OCI-LY7 (cell line): ENCODE measurements around the gene AMMECR1. TPM values are rescaled to one million over a fixed set of nuclear protein-coding genes. Genes with fewer than 3 reads are reported as not detected.

ENCODE experiments used
- BruUV-seq: library from RNA; stranded (reverse); fragments of 400-500 nt; replicated peaks from 2 replicates; lab custom pipeline; 2021; lab: Mats Ljungman, UMichigan
- CTCF ChIA-PET: fragments of 300-600 bp; sonication (Branson Sonifier 250); formaldehyde crosslinking; loops from one replicate; lab custom pipeline; 2022; ENCODE audit warnings: antibody characterized with exemption; ENCODE audit not compliant: unreplicated experiment; lab: Charles Lee
- POLR2A ChIA-PET: fragments of 300-600 bp; sonication (Branson Sonifier 250); formaldehyde crosslinking; loops from one replicate; lab custom pipeline; 2022; ENCODE audit warnings: antibody characterized with exemption; lab: Charles Lee
- DNase-seq: peaks from one replicate; pipeline ENCODE4 v3.0.0-alpha.2; 2015; ENCODE audit warnings: low spot score
- H2AFZ ChIP-seq: fragments of 200-600 bp; sonication (generic), shearing (Covaris generic); 2 replicates; pipeline ENCODE4 v1.6.1; 2014; ENCODE audit warnings: mild to moderate bottlenecking, antibody characterized with exemption, low read length, moderate library complexity
- H3K27ac ChIP-seq: fragments of 200-600 bp; sonication (generic); 2 replicates; pipeline ENCODE4 v1.5.1; 2014; ENCODE audit warnings: mixed run types, low read depth, mild to moderate bottlenecking, moderate library complexity, low read length, inconsistent platforms; ENCODE audit not compliant: poor library complexity, severe bottlenecking
- H3K36me3 ChIP-seq: fragments of 200-600 bp; sonication (generic); 2 replicates; pipeline ENCODE4 v1.6.1; 2014; ENCODE audit warnings: mild to moderate bottlenecking, antibody characterized with exemption, low read length, moderate library complexity, mixed read lengths; ENCODE audit not compliant: insufficient read depth
- H3K4me1 ChIP-seq: fragments of 200-600 bp; sonication (generic); 2 replicates; pipeline ENCODE4 v1.5.1; 2014; ENCODE audit warnings: mild to moderate bottlenecking, low read length; ENCODE audit not compliant: insufficient read depth, poor library complexity, severe bottlenecking
- H3K4me2 ChIP-seq: fragments of 200-600 bp; sonication (generic); 2 replicates; pipeline ENCODE4 v1.6.1; 2014; ENCODE audit warnings: mild to moderate bottlenecking, low read length
- H3K4me3 ChIP-seq: fragments of 200-600 bp; sonication (generic); 2 replicates; pipeline ENCODE4 v1.5.1; 2014; ENCODE audit warnings: mild to moderate bottlenecking, low read depth, low read length; ENCODE audit not compliant: poor library complexity, severe bottlenecking
- H3K79me2 ChIP-seq: fragments of 200-600 bp; sonication (generic); 2 replicates; pipeline ENCODE4 v1.6.1; 2016; ENCODE audit warnings: low read depth, mild to moderate bottlenecking, low read length, moderate library complexity, mixed read lengths; ENCODE audit not compliant: insufficient read depth
- H3K9me2 ChIP-seq: fragments of 200-600 bp; sonication (generic); 2 replicates; pipeline ENCODE4 v1.6.1; 2016; ENCODE audit warnings: mild to moderate bottlenecking, low read length, mixed read lengths; ENCODE audit not compliant: insufficient read depth
- H3K9me3 ChIP-seq: fragments of 200-600 bp; sonication (generic); 2 replicates; pipeline ENCODE4 v1.6.1; 2014; ENCODE audit warnings: mild to moderate bottlenecking, mixed run types, low read length, mixed read lengths
- H4K20me1 ChIP-seq: fragments of 200-600 bp; sonication (generic); 2 replicates; pipeline ENCODE4 v1.6.1; 2014; ENCODE audit warnings: mild to moderate bottlenecking, antibody characterized with exemption, low read length, moderate library complexity, mixed read lengths; ENCODE audit not compliant: insufficient read depth
- EZH2phosphoT487 ChIP-seq: fragments of 200-600 bp; sonication (generic); IDR thresholded peaks from 2 replicates; pipeline ENCODE4 v1.6.1; 2018; ENCODE audit warnings: low read depth, borderline replicate concordance, mild to moderate bottlenecking, mixed run types, antibody characterized with exemption, low read length, moderate library complexity, mixed read lengths
- intact Hi-C: fragments of 100-400 bp; cut with micrococcal nuclease; formaldehyde crosslinking; loops from one replicate; pipeline ENCODE4 v1.10.0; 2022; ENCODE audit not compliant: unreplicated experiment
- total RNA-seq, 2 experiments: library from RNA; depleted of rRNA in 1 of 2; stranded (reverse); fragments of >200 nt in 1 of 2; shearing (Covaris generic) in 1 of 2; gene quantifications; 2 replicates each; pipeline ENCODE4 v1.2.3, GENCODE V29; 2014 to 2022
- TF ChIP-seq, protein P1 (sequence below): fragments of 200-600 bp; sonication (generic); conservative IDR thresholded peaks from 2 replicates; pipeline ENCODE4 v1.5.1; 2014; ENCODE audit warnings: mild to moderate bottlenecking, antibody characterized with exemption, low read length, moderate library complexity, mixed read lengths

The AMMECR1 gene
- total RNA-seq, 2 experiments from 2014 or later, result 19.1 to 32.3 TPM

DNA sequence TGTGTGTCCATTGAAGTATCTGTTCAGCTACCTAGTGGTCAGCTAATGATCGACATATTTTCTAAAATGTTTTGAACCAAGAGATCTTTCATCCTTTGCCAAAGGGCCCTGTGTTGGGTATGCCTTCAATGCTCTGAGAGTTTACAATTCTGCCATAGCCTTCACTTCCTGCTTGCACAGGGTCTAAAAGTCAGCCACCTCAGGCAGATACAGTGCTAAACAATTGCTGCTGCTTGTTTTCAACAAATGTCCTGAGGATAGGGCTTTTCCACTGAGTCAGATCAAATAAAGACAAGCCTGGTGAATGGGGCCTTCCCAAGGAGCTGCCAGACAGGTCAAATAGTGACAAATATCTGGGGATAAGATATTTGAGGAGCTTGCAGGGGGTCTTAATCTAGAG lies 16.7 kb downstream of the AMMECR1 start:
- Histone ChIP-seq H2AFZ (no peak overlapping the region), H3K9me2 (no peaks in the 10 kb centered on the region), H3K4me2 (no peak overlapping the region), H3K27ac (no peak overlapping the region), H3K36me3 (no peaks in the 10 kb centered on the region; the same call in 1 of the 2 replicates), H3K9me3 (no peaks in the 10 kb centered on the region), H3K4me1 (no peaks in the 10 kb centered on the region), H3K79me2 (no peaks in the 10 kb centered on the region; the same call in 1 of the 2 replicates), H3K4me3 (no peak overlapping the region), H4K20me1 (no peaks in the 10 kb centered on the region)
- TF ChIP-seq, protein P1, sequence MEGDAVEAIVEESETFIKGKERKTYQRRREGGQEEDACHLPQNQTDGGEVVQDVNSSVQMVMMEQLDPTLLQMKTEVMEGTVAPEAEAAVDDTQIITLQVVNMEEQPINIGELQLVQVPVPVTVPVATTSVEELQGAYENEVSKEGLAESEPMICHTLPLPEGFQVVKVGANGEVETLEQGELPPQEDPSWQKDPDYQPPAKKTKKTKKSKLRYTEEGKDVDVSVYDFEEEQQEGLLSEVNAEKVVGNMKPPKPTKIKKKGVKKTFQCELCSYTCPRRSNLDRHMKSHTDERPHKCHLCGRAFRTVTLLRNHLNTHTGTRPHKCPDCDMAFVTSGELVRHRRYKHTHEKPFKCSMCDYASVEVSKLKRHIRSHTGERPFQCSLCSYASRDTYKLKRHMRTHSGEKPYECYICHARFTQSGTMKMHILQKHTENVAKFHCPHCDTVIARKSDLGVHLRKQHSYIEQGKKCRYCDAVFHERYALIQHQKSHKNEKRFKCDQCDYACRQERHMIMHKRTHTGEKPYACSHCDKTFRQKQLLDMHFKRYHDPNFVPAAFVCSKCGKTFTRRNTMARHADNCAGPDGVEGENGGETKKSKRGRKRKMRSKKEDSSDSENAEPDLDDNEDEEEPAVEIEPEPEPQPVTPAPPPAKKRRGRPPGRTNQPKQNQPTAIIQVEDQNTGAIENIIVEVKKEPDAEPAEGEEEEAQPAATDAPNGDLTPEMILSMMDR, result no peak
- TF ChIP-seq EZH2phosphoT487, result no peak
- no TSS peak for BruUV-seq
- DNase-seq, result no peak
- CTCF ChIA-PET, result no interaction called here
- intact Hi-C loops, result no loop called here
- POLR2A ChIA-PET, result interaction anchor here (0.6 kb wide), 1 partner anchor 54 kb away, joined by 3 read pairs; no protein-coding TSS in a partner anchor

DNA sequence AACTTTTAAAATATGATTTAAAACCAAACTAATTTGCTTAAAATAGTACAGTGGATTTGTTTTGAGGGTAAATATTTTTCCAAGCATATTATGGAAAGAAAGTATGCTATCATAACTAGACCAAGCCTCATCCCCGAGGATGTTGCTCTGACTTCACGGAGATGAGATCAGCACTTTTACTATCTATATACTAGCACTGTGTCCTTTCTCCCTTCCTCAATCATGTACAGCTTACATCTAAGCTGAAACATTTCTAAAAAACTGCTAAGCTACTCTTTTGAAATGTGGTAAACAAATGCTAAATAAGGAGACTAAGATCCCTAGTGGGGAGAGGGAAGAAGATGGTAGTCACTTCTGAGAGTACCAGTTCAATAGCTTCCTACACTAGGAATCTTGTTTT lies 23.8 kb downstream of the AMMECR1 start:
- DNase-seq, result no peak
- CTCF ChIA-PET, result interaction anchor here (0.9 kb wide), 1 partner anchor 23 kb away, joined by 3 read pairs; no protein-coding TSS in a partner anchor
- POLR2A ChIA-PET, result interaction anchor here (1.5 kb wide), 1 partner anchor 9 kb away, joined by 4 read pairs; no protein-coding TSS in a partner anchor
- Histone ChIP-seq H3K4me1 (no peaks in the 10 kb centered on the region), H2AFZ (no peak overlapping the region), H3K4me2 (no peak overlapping the region), H3K36me3 (no peaks in the 10 kb centered on the region; the same call in 1 of the 2 replicates), H4K20me1 (no peaks in the 10 kb centered on the region), H3K9me3 (no peaks in the 10 kb centered on the region), H3K27ac (no peak overlapping the region), H3K79me2 (no peaks in the 10 kb centered on the region), H3K4me3 (no peak overlapping the region), H3K9me2 (no peaks in the 10 kb centered on the region)
- TF ChIP-seq EZH2phosphoT487, result no peak
- TF ChIP-seq, protein P1, result no peak
- intact Hi-C loops, result no loop called here
- BruUV-seq, result no TSS peak

DNA sequence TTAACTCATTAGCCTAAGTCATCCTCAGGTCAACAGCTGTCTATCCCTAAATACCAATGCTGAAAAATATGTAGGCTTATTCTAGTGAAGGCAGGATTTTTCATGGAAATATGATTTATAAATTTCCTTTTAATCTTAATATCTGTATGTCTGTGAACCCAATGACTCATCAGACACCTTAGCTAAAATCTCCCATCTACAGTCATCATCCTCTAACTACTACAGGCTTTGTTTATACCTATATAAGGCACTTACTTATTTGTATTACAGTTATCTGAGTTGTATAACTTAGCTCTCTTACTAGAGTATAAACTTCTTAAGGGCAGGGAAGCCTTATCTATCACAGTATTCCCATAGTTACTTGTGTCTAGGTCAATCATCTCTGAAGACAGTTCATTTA lies 24.2 kb downstream of the AMMECR1 start:
- Histone ChIP-seq H3K9me2 (no peaks in the 10 kb centered on the region), H4K20me1 (no peaks in the 10 kb centered on the region; the same call in 1 of the 2 replicates), H3K9me3 (no peaks in the 10 kb centered on the region), H2AFZ (no peak overlapping the region), H3K4me3 (no peak overlapping the region), H3K4me1 (no peaks in the 10 kb centered on the region), H3K79me2 (no peaks in the 10 kb centered on the region), H3K27ac (no peak overlapping the region), H3K36me3 (no peaks in the 10 kb centered on the region; the same call in 1 of the 2 replicates), H3K4me2 (no peak overlapping the region)
- CTCF ChIA-PET, result no interaction called here
- no peak for DNase-seq
- no peak for TF ChIP-seq EZH2phosphoT487
- TF ChIP-seq, protein P1, result no peak
- no TSS peak for BruUV-seq
- intact Hi-C loops, result no loop called here
- POLR2A ChIA-PET, result interaction anchor here (1.5 kb wide), 1 partner anchor 9 kb away, joined by 4 read pairs; no protein-coding TSS in a partner anchor
